ENCODE results near the gene NINJ2.

DNA sequence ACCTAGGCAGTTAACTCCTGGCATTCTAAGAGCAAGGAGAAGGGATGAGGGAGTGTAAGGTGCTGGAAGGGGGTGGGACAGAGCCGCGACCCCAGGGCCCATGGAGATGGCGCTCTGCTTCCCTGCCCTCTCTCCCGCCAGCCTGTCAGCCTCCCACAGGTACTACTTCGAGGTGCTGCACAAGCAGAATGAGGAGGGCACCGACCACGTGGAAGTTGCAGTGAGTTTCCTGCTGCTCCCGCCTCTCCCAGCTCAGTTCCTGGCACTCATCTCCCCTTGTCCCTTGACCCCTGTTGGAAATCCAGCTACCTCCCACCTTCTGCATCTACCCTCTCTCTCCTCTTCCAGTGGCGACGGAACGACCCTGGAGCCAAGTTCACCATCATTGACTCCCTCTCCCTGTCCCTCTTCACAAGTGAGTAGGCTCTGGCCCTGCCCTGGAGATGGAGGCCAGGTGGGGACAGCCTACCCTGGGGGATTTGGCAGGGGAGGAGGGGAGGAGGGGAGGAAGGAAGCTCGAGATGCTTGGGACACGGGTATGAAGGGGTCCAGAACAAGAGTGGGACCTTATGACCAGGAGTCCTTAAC, 115.3 kb downstream of the NINJ2 start:
- TF ChIP-seq, protein P1, sequence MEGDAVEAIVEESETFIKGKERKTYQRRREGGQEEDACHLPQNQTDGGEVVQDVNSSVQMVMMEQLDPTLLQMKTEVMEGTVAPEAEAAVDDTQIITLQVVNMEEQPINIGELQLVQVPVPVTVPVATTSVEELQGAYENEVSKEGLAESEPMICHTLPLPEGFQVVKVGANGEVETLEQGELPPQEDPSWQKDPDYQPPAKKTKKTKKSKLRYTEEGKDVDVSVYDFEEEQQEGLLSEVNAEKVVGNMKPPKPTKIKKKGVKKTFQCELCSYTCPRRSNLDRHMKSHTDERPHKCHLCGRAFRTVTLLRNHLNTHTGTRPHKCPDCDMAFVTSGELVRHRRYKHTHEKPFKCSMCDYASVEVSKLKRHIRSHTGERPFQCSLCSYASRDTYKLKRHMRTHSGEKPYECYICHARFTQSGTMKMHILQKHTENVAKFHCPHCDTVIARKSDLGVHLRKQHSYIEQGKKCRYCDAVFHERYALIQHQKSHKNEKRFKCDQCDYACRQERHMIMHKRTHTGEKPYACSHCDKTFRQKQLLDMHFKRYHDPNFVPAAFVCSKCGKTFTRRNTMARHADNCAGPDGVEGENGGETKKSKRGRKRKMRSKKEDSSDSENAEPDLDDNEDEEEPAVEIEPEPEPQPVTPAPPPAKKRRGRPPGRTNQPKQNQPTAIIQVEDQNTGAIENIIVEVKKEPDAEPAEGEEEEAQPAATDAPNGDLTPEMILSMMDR (IDR thresholded peaks at IDR 0.05) = no peak
- no peak for TF ChIP-seq POLR2A (IDR thresholded peaks at IDR 0.05)
- no peak for TF ChIP-seq POLR2AphosphoS5 (IDR thresholded peaks at IDR 0.05)
- no peak for TF ChIP-seq EP300 (IDR thresholded peaks at IDR 0.05)

Data from sigmoid colon (tissue), 4 donors.